Left colon (tissue), 2 donors: Measurements from ENCODE around the gene RAD51C. TPM values are rescaled to one million over a fixed set of nuclear protein-coding genes. Genes with fewer than 3 reads are reported as not detected.
"Not testable (repeated sequence)": the region's sequence is repeated elsewhere in the genome, so short reads cannot be mapped to it uniquely, and the experiment has no call there.

Experiments used
- ATAC-seq: fragments of 200-7000 bp; cut with Tn5 transposase; one replicate; pipeline ENCODE4 v1.9.1; 2020; ENCODE audit warnings: mild to moderate bottlenecking, moderate library complexity
- DNase-seq, 2 donors: peaks; one replicate each; pipeline ENCODE4 v3.0.0-alpha.2; 2020
- intact Hi-C, 2 donors: fragments of 100-400 bp; cut with DNase I in 1 of 2; cut with micrococcal nuclease in 1 of 2; formaldehyde crosslinking; loops; one replicate each; pipeline versions ENCODE4 v1.11.2 to v1.14.0; 2022; cut with DNase I, micrococcal nuclease
- total RNA-seq, 2 donors: library from RNA; stranded (reverse); fragmentation: NEBNext Ultra II Directional; extraction: Animal tissue kit (Norgen Biotek cat#: 25700); gene quantifications; one replicate each; pipeline ENCODE4 v1.2.1, GENCODE V29; 2021
- donor health status: DM: no; HTN: no; CAD: no.
- donor health status: DM: yes; HTN: yes; CAD: no.

Gene RAD51C
- total RNA-seq, 2 donors from 2014 or later = 7.6 to 8.1 TPM

GRCh38 chr17:58778482-58778881, 86.1 kb downstream of the RAD51C start:
- ATAC-seq, DNase-seq, intact Hi-C loops: not testable (repeated sequence)

GRCh38 chr17:58779446-58779845, 87.0 kb downstream of the RAD51C start:
- DNase-seq = no peak
- ATAC-seq = no peak
- intact Hi-C loops = no loop called here

- ATAC-seq (no peak), DNase-seq (no peak)
- intact Hi-C loops = no loop called here
These were observed 91.0 kb downstream of the RAD51C start for GRCh38 chr17:58783380-58783779.

- ATAC-seq (no peak), DNase-seq (no peak)
- intact Hi-C loops = no loop called here
These were observed 92.7 kb downstream of the RAD51C start for GRCh38 chr17:58785097-58785496.

Other genes with a start within 250 kb of the RAD51C start
- gene HSF5, start 204.2 kb upstream of the RAD51C start, total RNA-seq = not detected
- 10 to 100 TPM; 42.2 to 52.4 TPM for gene MTMR4, start 178.0 kb upstream of the RAD51C start, total RNA-seq
- gene TEX14, start 557 bp upstream of the RAD51C start, total RNA-seq = under 1 TPM in 1 of 2 donors, not detected in 1; 0.06 TPM
- under 1 TPM; 0.03 to 0.22 TPM for gene PPM1E, start 63.3 kb downstream of the RAD51C start, total RNA-seq